ENCODE data around the gene IFI27L1.
A peak's percentile ranks its signal among the peaks of the same experiment; 100 is the strongest.

The IFI27L1 gene

GRCh38 chr14:94054401-94054800 lies 26.7 kb upstream of the IFI27L1 start:
- DNase-seq (ENCODE audit: low spot score) = no peak
- no peak for TF ChIP-seq CTCF (IDR thresholded peaks at IDR 0.05; ENCODE audit: extremely low read depth, missing control alignments)

- TF ChIP-seq CTCF (IDR thresholded peaks at IDR 0.05; ENCODE audit: extremely low read depth, missing control alignments) = no peak
- no peak for DNase-seq (ENCODE audit: low spot score)
Observed at GRCh38 chr14:94054936-94055335, 26.2 kb upstream of the IFI27L1 start.

GRCh38 chr14:94056579-94057308 lies 24.4 kb upstream of the IFI27L1 start:
- TF ChIP-seq CTCF (IDR thresholded peaks at IDR 0.05; ENCODE audit: extremely low read depth, missing control alignments) = no peak
- DNase-seq (ENCODE audit: low spot score) = peak; percentile 56

- no peak for TF ChIP-seq CTCF (IDR thresholded peaks at IDR 0.05; ENCODE audit: extremely low read depth, missing control alignments)
- DNase-seq (ENCODE audit: low spot score) = no peak
Observed at GRCh38 chr14:94058128-94058673, 22.9 kb upstream of the IFI27L1 start.

- DNase-seq (ENCODE audit: low spot score) = no peak
- no peak for TF ChIP-seq CTCF (IDR thresholded peaks at IDR 0.05; ENCODE audit: extremely low read depth, missing control alignments)
Observed at GRCh38 chr14:94058674-94059138, 22.4 kb upstream of the IFI27L1 start.

- DNase-seq (ENCODE audit: low spot score) = no peak
- TF ChIP-seq CTCF (IDR thresholded peaks at IDR 0.05; ENCODE audit: extremely low read depth, missing control alignments) = no peak
Observed at GRCh38 chr14:94059998-94060397, 21.1 kb upstream of the IFI27L1 start.

- no peak for DNase-seq (ENCODE audit: low spot score)
Observed at GRCh38 chr14:94062344-94062940, 18.7 kb upstream of the IFI27L1 start.

More at GRCh38 chr14:94062344-94062940, 18.7 kb upstream of the IFI27L1 start:
- TF ChIP-seq CTCF (IDR thresholded peaks at IDR 0.05; ENCODE audit: extremely low read depth, missing control alignments) = no peak
